Sigmoid colon (tissue), 7 donors: Measurements from ENCODE around the gene HIBADH. TPM values are rescaled to one million over a fixed set of nuclear protein-coding genes. Genes with fewer than 3 reads are reported as not detected.
"Not testable (repeated sequence)": the region's sequence is repeated elsewhere in the genome, so short reads cannot be mapped to it uniquely, and the experiment has no call there.

Experiments
- DNase-seq: peaks from one replicate; pipeline ENCODE4 v3.0.0-alpha.2; 2019
- H3K27ac ChIP-seq, 4 donors: fragments of 200-600 bp; sonication (generic); one replicate each; pipeline ENCODE4 v1.5.1; 2016 to 2019; ENCODE audit warnings: mild to moderate bottlenecking in 1 of 4
- H3K27me3 ChIP-seq, 3 donors: fragments of 200-600 bp; sonication (generic); one replicate each; pipeline ENCODE4 v1.5.1; 2019; ENCODE audit warnings: mild to moderate bottlenecking in 1 of 3
- H3K36me3 ChIP-seq, 4 donors: fragments of 200-600 bp; sonication (generic); one replicate each; pipeline ENCODE4 v1.5.1; 2016 to 2019
- H3K4me1 ChIP-seq, 4 donors: fragments of 200-600 bp; sonication (generic); one replicate each; pipeline ENCODE4 v1.5.1; 2017 to 2019
- H3K4me3 ChIP-seq, 4 donors: fragments of 200-600 bp; sonication (generic); one replicate each; pipeline ENCODE4 v1.5.1; 2017 to 2019; ENCODE audit warnings: mild to moderate bottlenecking in 2 of 4, moderate library complexity in 1 of 4
- H3K9me3 ChIP-seq, 4 donors: fragments of 200-600 bp in 3 of 4; sonication (generic) in 3 of 4; one replicate each; pipeline versions ENCODE4 v1.5.1 to v1.6.1; 2013 to 2019
- CTCF ChIP-seq, 4 experiments: fragments of 450-650 bp in 3 of 4; fragments of 200-600 bp in 1 of 4; IDR thresholded peaks; one replicate each; pipeline ENCODE4 v1.5.1; 2016 to 2019; ENCODE audit warnings: antibody characterized with exemption in 4 of 4, mild to moderate bottlenecking in 3 of 4, moderate library complexity in 2 of 4
- EP300 ChIP-seq, 4 donors: sonication (generic); formaldehyde crosslinking; IDR thresholded peaks; one replicate each; pipeline ENCODE4 v1.6.1; 2017; ENCODE audit warnings: antibody characterized with exemption in 4 of 4
- POLR2A ChIP-seq, 2 donors: fragments of 450-650 bp; IDR thresholded peaks; one replicate each; pipeline ENCODE4 v1.6.1; 2016; ENCODE audit warnings: antibody characterized with exemption in 2 of 2, mild to moderate bottlenecking in 2 of 2, moderate library complexity in 2 of 2
- POLR2AphosphoS5 ChIP-seq, 4 donors: sonication (generic); formaldehyde crosslinking; IDR thresholded peaks; one replicate each; pipeline ENCODE4 v1.6.1; 2017; ENCODE audit warnings: antibody characterized with exemption in 4 of 4
- WGBS, 2 donors: extraction: QIAGEN DNeasy Blood & Tissue Kit; methylation state at CpG; one replicate each; pipeline ENCODE4 v1.1.7; 2013; 5-methylcytosine and 5-hydroxymethylcytosine counted together
- intact Hi-C: fragments of 100-400 bp; cut with DNase I; formaldehyde crosslinking; loops from one replicate; pipeline ENCODE4 v1.15.1; 2023
- polyA plus RNA-seq, 3 donors: library from polyadenylated mRNA; stranded (reverse); fragments of 200-250 nt; gene quantifications; one replicate each; pipeline ENCODE4 v1.2.3, GENCODE V29; 2013
- total RNA-seq, 4 donors: library from RNA; depleted of rRNA; stranded (reverse); fragments of >200 nt; gene quantifications; one replicate each; pipeline ENCODE4 v1.1.0, GENCODE V29; 2016
- donor health status: healthy with polysubstance abuse.
- donor health status: Bipolar disorder and iron deficiency.
- donor health status: healthy.

HIBADH gene
- total and polyA plus RNA-seq, 7 donors = 23.4 to 89.5 (median 63.5) TPM

- H3K36me3 ChIP-seq = no peaks in the 10 kb centered on the region
- no peaks in the 10 kb centered on the region for H3K9me3 ChIP-seq
- 94 to 96% methylated on average over 4 of the region's 4 CpGs for WGBS, 2 donors
- no peaks in the 10 kb centered on the region for H3K27me3 ChIP-seq
- DNase-seq = no peak
- intact Hi-C loops = no loop called here
- TF ChIP-seq POLR2AphosphoS5 (IDR thresholded peaks at IDR 0.05) (no peak), CTCF (IDR thresholded peaks at IDR 0.05) (no peak), POLR2A (IDR thresholded peaks at IDR 0.05) (no peak), EP300 (IDR thresholded peaks at IDR 0.05) (no peak)
- H3K4me1 ChIP-seq = peaks cover 0 to 23% (median 16%) of the 10 kb centered on the region in 4 donors
- no peak overlapping the region for H3K27ac ChIP-seq
- no peak overlapping the region for H3K4me3 ChIP-seq
Measured at GRCh38 chr7:27515933-27516332, 146.8 kb downstream of the HIBADH start.

GRCh38 chr7:27514861-27515260 is 147.8 kb downstream of the HIBADH start:
- no peaks in the 10 kb centered on the region for H3K36me3 ChIP-seq
- 62 to 80% methylated on average over 5 of the region's 5 CpGs for WGBS, 2 donors
- no peak for TF ChIP-seq EP300 (IDR thresholded peaks at IDR 0.05)
- TF ChIP-seq POLR2A (IDR thresholded peaks at IDR 0.05) = no peak
- TF ChIP-seq CTCF (IDR thresholded peaks at IDR 0.05) = no peak
- no peak for TF ChIP-seq POLR2AphosphoS5 (IDR thresholded peaks at IDR 0.05)
- DNase-seq = no peak
- H3K9me3 ChIP-seq = no peaks in the 10 kb centered on the region
- no peak overlapping the region for H3K4me3 ChIP-seq
- no peaks in the 10 kb centered on the region for H3K27me3 ChIP-seq
- H3K27ac ChIP-seq = no peak overlapping the region
- intact Hi-C loops = no loop called here
- peaks cover 0 to 16% (median 13%) of the 10 kb centered on the region in 4 donors for H3K4me1 ChIP-seq

- DNase-seq = no peak
- H3K4me1 ChIP-seq = peaks cover 0 to 6% (median 4%) of the 10 kb centered on the region in 4 donors
- no peaks in the 10 kb centered on the region for H3K36me3 ChIP-seq
- no peak overlapping the region for H3K27ac ChIP-seq
- no peaks in the 10 kb centered on the region for H3K9me3 ChIP-seq
- no peaks in the 10 kb centered on the region for H3K27me3 ChIP-seq
- no peak overlapping the region for H3K4me3 ChIP-seq
- 83 to 84% methylated on average over 1 of the region's 1 CpG for WGBS, 2 donors
- intact Hi-C loops = no loop called here
- TF ChIP-seq POLR2A (IDR thresholded peaks at IDR 0.05) = no peak
- TF ChIP-seq EP300 (IDR thresholded peaks at IDR 0.05) = no peak
- TF ChIP-seq POLR2AphosphoS5 (IDR thresholded peaks at IDR 0.05) = no peak
- TF ChIP-seq CTCF (IDR thresholded peaks at IDR 0.05) = no peak
Measured at GRCh38 chr7:27513885-27514284, 148.8 kb downstream of the HIBADH start.

GRCh38 chr7:27511370-27511769 is 151.3 kb downstream of the HIBADH start:
- H3K27me3 ChIP-seq, intact Hi-C loops, H3K36me3 ChIP-seq, DNase-seq, H3K9me3 ChIP-seq, H3K4me3 ChIP-seq, H3K27ac ChIP-seq, H3K4me1 ChIP-seq: not testable (repeated sequence)
- 89 to 95% methylated on average over 1 of the region's 1 CpG for WGBS, 2 donors

- no peaks in the 10 kb centered on the region for H3K27me3 ChIP-seq
- no peaks in the 10 kb centered on the region for H3K36me3 ChIP-seq
- no peaks in the 10 kb centered on the region for H3K9me3 ChIP-seq
- no peak overlapping the region for H3K4me3 ChIP-seq
- intact Hi-C loops = no loop called here
- H3K4me1 ChIP-seq = no peaks in the 10 kb centered on the region
- DNase-seq = no peak
- 25 to 72% methylated on average over 2 of the region's 2 CpGs for WGBS, 2 donors
- TF ChIP-seq CTCF (IDR thresholded peaks at IDR 0.05) = no peak
- no peak for TF ChIP-seq POLR2A (IDR thresholded peaks at IDR 0.05)
- TF ChIP-seq EP300 (IDR thresholded peaks at IDR 0.05) = no peak
- TF ChIP-seq POLR2AphosphoS5 (IDR thresholded peaks at IDR 0.05) = no peak
- no peak overlapping the region for H3K27ac ChIP-seq
Measured at GRCh38 chr7:27510541-27510940, 152.1 kb downstream of the HIBADH start.

GRCh38 chr7:27501879-27502278 is 160.8 kb downstream of the HIBADH start:
- 92 to 93% methylated on average over 2 of the region's 2 CpGs for WGBS, 2 donors
- H3K27me3 ChIP-seq, H3K4me1 ChIP-seq, intact Hi-C loops, DNase-seq, H3K27ac ChIP-seq, H3K36me3 ChIP-seq, H3K9me3 ChIP-seq, H3K4me3 ChIP-seq: not testable (repeated sequence)
